RWPE1 (cell line): ENCODE data around the gene UPF1.

Experiments used
- CTCF ChIA-PET: fragments of 350-600 bp; sonication (Branson Sonifier 250); formaldehyde crosslinking; extraction: SDS; loops from one replicate; lab custom pipeline; 2021; lab: Yijun Ruan, JAX
- POLR2A ChIA-PET: fragments of 400-600 bp; formaldehyde crosslinking; extraction: SDS; loops from one replicate; lab custom pipeline; 2020; ENCODE audit warnings: antibody characterized with exemption; ENCODE audit not compliant: low non-redundant PET; lab: Yijun Ruan, JAX
- DNase-seq: peaks from one replicate; pipeline ENCODE4 v3.0.0; 2012; ENCODE audit warnings: low spot score
- H3K27ac ChIP-seq: fragments of 450-650 bp; 2 replicates; pipeline ENCODE4 v1.5.1; 2017
- TF ChIP-seq, protein P1 (sequence below): fragments of 450-650 bp; conservative IDR thresholded peaks from 2 replicates; pipeline ENCODE4 v1.5.1; 2017; ENCODE audit warnings: low read depth, mild to moderate bottlenecking

The UPF1 gene

DNA sequence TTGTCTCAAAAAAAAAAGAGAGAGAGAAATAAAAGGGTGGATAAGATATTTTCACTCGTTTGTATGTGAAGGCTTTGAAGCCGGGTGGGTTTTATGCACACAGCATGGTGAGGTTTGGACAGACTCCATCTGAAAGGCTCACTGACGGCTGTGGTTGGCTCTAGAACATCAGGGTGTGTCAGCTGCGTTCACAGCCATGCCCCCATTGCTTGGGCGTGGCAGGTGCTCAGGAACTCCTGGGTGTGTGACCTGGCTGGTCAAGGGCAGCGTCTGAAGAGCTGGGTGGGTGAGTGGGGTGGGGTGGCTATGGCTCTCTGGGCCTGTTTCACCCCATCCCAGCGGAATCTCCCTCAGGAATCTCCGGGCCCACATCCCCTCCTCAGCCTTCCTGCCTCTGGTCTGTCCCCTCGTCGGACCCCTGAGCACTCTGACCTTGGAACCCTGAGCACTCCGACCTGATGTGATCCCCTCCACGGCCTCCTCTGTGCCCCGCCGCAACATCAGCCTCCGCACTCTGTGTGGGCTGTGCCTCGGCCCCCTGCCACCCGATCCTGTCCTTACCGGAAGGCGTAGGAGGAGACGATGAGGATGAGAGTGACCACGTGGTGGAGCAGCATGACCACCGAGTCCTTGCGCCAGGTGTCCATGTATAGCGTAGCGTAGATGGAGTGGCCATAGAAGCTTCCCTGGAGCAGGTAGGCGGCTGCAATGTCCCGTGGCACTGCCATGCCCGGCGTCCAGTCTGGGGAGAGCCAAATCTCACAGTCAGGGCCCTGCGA is 52.0 kb downstream of the UPF1 start:
- ChIA-PET POLR2A (no interaction called here), CTCF (no interaction called here)
- DNase-seq, result no peak
- TF ChIP-seq, protein P1, sequence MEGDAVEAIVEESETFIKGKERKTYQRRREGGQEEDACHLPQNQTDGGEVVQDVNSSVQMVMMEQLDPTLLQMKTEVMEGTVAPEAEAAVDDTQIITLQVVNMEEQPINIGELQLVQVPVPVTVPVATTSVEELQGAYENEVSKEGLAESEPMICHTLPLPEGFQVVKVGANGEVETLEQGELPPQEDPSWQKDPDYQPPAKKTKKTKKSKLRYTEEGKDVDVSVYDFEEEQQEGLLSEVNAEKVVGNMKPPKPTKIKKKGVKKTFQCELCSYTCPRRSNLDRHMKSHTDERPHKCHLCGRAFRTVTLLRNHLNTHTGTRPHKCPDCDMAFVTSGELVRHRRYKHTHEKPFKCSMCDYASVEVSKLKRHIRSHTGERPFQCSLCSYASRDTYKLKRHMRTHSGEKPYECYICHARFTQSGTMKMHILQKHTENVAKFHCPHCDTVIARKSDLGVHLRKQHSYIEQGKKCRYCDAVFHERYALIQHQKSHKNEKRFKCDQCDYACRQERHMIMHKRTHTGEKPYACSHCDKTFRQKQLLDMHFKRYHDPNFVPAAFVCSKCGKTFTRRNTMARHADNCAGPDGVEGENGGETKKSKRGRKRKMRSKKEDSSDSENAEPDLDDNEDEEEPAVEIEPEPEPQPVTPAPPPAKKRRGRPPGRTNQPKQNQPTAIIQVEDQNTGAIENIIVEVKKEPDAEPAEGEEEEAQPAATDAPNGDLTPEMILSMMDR, result no peak
- no peak overlapping the region for H3K27ac ChIP-seq

DNA sequence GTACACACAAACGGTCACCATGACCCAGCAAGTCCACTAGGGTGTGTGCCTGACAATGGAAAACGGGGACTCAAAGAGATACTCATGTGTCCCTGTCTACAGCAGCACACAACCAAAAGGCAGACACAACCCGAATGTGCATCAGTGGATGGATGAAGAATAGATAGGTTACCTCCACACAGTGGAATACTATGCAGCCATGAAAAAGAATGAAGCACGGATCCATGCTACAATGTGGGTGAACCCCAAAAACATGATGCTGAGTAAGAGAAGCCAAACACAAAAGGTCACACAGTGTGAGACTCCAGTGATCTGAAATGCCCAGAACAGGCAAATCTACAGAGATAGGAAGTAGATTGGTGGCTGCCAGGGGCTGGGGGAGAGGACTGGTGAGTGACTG is 55.2 kb downstream of the UPF1 start:
- H3K27ac ChIP-seq, result no peak overlapping the region
- DNase-seq, result no peak
- TF ChIP-seq, protein P1, result no peak
- ChIA-PET CTCF (no interaction called here), POLR2A (no interaction called here)

DNA sequence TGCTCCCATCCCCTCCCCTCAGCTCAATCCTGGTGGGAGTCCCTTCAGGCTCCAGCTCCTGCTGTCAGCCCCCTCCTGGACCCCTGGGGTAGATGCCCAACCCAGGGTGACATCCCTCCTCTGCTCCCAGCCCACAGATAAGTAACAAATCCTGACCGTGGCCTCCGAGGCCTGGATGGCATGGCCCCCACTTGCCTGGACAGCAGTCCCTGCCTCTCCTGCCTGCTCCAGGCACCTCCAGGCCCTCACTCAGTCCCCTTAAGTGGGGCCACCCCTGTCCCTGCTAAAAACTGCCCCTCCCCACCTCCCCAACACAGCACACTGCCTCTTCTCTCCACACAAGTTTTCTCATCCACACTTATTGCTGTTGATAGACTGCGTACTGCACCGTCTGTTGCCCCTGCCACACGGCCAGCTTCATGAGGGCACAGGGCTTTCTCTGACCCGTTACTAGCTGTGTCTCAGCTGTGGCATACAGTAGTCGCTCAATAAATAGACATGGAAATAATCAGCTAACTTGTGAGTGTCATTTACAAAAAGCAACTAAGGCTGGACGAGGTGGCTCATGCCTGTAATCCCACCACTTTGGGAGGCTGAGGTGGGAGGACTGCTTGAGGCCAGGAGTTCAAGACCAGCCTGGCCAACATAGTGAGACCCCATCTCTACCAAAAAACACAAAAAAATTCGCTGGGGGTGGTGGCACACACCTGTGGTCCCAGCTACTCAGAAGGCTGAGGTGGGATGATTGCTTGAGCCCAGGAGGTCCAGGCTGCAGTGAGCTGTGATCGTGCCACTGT is 58.4 kb downstream of the UPF1 start:
- TF ChIP-seq, protein P1, result no peak
- POLR2A ChIA-PET, result no interaction called here
- no peak overlapping the region for H3K27ac ChIP-seq
- no peak for DNase-seq
- CTCF ChIA-PET, result interaction anchor here (0.7 kb wide), 1 partner anchor 114 kb away, joined by 3 read pairs; no protein-coding TSS in a partner anchor

- POLR2A ChIA-PET, result no interaction called here
- DNase-seq, result no peak
- no peak overlapping the region for H3K27ac ChIP-seq
- TF ChIP-seq, protein P1, result no peak
- CTCF ChIA-PET, result interaction anchor here (0.6 to 2.0 kb wide), 3 partner anchors 26 to 93 kb away, joined by 4 to 7 read pairs (median 5); no protein-coding TSS in a partner anchor
Observed at GRCh38 chr19:18893587-18894253, 62.0 kb downstream of the UPF1 start.

GRCh38 chr19:18894254-18895037 is 62.7 kb downstream of the UPF1 start:
- CTCF ChIA-PET, result interaction anchor here (0.6 to 2.0 kb wide), 5 partner anchors 12 to 444 kb away, joined by 3 to 7 read pairs (median 4); no protein-coding TSS in a partner anchor

More at GRCh38 chr19:18894254-18895037, 62.7 kb downstream of the UPF1 start:
- peak; percentile 50 for DNase-seq
- POLR2A ChIA-PET, result interaction anchor here (0.6 kb wide), 1 partner anchor 30 kb away, joined by 6 read pairs; no protein-coding TSS in a partner anchor
- TF ChIP-seq, protein P1, result no peak
- no peak overlapping the region for H3K27ac ChIP-seq
